HepG2 (cell line): ENCODE measurements around the gene COMT.

Experiments used
- CBX2 ChIP-seq, 2 experiments: fragments of 200-600 bp in 1 of 2; sonication (generic); formaldehyde crosslinking in 1 of 2; IDR thresholded peaks; 2 replicates each; pipeline versions ENCODE4 v1.7.0 to v1.8.1; 2018 to 2022; ENCODE audit warnings: low read depth in 2 of 2, low read length in 1 of 2, mild to moderate bottlenecking in 1 of 2, missing genetic modification reagents in 1 of 2
- RFXANK ChIP-seq: IDR thresholded peaks from 2 replicates; pipeline ENCODE4 v1.6.1; 2016
- ZNF776 ChIP-seq: sonication (generic); formaldehyde crosslinking; IDR thresholded peaks from 2 replicates; pipeline ENCODE4 v1.4.0; 2020; ENCODE audit warnings: mild to moderate bottlenecking, missing genetic modification reagents
- TF ChIP-seq, protein P1 (sequence below): sonication (generic); formaldehyde crosslinking; IDR thresholded peaks from 2 replicates; pipeline ENCODE4 v1.4.0; 2020; ENCODE audit warnings: mild to moderate bottlenecking, missing genetic modification reagents, borderline replicate concordance
- TF ChIP-seq, protein P2 (sequence below): sonication (generic); formaldehyde crosslinking; conservative IDR thresholded peaks from 2 replicates; pipeline ENCODE4 v1.8.1; 2023; ENCODE audit warnings: missing genetic modification reagents
- TF ChIP-seq, protein P3 (sequence below): sonication (generic); formaldehyde crosslinking; IDR thresholded peaks from 2 replicates; pipeline ENCODE4 v1.4.0; 2020; ENCODE audit warnings: mild to moderate bottlenecking, missing genetic modification reagents

DNA sequence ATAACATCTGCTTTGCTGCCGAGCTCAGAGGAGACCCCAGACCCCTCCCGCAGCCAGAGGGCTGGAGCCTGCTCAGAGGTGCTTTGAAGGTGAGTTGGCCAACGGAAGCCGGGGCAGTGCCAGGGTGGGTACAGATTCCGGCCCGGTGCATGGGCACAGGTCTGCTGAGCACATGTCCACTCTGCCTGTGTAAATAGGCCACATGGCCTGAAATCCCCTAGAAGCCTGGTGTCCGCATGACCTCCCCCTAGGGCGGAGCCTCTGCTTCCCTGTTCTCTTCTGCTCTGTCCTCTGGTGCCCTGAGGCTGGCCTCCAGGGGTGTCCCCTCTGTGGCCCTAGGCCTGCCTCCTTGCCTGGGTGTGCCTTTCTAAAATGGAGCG lies 19.6 kb downstream of the COMT start:
- TF ChIP-seq ZNF776 (CRISPR knock-in tag), result no peak
- no peak for TF ChIP-seq CBX2 (IDR thresholded peaks at IDR 0.05; ENCODE audit: low read depth, low read length)
- no peak for TF ChIP-seq CBX2 (CRISPR knock-in tag; IDR thresholded peaks at IDR 0.05; ENCODE audit: low read depth)
- TF ChIP-seq RFXANK (CRISPR knock-in tag), result no peak
- TF ChIP-seq, protein P1, sequence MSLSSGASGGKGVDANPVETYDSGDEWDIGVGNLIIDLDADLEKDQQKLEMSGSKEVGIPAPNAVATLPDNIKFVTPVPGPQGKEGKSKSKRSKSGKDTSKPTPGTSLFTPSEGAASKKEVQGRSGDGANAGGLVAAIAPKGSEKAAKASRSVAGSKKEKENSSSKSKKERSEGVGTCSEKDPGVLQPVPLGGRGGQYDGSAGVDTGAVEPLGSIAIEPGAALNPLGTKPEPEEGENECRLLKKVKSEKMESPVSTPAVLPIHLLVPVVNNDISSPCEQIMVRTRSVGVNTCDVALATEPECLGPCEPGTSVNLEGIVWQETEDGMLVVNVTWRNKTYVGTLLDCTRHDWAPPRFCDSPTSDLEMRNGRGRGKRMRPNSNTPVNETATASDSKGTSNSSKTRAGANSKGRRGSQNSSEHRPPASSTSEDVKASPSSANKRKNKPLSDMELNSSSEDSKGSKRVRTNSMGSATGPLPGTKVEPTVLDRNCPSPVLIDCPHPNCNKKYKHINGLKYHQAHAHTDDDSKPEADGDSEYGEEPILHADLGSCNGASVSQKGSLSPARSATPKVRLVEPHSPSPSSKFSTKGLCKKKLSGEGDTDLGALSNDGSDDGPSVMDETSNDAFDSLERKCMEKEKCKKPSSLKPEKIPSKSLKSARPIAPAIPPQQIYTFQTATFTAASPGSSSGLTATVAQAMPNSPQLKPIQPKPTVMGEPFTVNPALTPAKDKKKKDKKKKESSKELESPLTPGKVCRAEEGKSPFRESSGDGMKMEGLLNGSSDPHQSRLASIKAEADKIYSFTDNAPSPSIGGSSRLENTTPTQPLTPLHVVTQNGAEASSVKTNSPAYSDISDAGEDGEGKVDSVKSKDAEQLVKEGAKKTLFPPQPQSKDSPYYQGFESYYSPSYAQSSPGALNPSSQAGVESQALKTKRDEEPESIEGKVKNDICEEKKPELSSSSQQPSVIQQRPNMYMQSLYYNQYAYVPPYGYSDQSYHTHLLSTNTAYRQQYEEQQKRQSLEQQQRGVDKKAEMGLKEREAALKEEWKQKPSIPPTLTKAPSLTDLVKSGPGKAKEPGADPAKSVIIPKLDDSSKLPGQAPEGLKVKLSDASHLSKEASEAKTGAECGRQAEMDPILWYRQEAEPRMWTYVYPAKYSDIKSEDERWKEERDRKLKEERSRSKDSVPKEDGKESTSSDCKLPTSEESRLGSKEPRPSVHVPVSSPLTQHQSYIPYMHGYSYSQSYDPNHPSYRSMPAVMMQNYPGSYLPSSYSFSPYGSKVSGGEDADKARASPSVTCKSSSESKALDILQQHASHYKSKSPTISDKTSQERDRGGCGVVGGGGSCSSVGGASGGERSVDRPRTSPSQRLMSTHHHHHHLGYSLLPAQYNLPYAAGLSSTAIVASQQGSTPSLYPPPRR (CRISPR knock-in tag), result no peak
- TF ChIP-seq, protein P2, sequence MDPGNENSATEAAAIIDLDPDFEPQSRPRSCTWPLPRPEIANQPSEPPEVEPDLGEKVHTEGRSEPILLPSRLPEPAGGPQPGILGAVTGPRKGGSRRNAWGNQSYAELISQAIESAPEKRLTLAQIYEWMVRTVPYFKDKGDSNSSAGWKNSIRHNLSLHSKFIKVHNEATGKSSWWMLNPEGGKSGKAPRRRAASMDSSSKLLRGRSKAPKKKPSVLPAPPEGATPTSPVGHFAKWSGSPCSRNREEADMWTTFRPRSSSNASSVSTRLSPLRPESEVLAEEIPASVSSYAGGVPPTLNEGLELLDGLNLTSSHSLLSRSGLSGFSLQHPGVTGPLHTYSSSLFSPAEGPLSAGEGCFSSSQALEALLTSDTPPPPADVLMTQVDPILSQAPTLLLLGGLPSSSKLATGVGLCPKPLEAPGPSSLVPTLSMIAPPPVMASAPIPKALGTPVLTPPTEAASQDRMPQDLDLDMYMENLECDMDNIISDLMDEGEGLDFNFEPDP (CRISPR knock-in tag), result no peak
- TF ChIP-seq, protein P3, sequence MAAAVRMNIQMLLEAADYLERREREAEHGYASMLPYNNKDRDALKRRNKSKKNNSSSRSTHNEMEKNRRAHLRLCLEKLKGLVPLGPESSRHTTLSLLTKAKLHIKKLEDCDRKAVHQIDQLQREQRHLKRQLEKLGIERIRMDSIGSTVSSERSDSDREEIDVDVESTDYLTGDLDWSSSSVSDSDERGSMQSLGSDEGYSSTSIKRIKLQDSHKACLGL, result no peak
